ENCODE data around the gene AGPS. TPM values are rescaled to one million over a fixed set of nuclear protein-coding genes. Genes with fewer than 3 reads are reported as not detected.

Gene AGPS
- total RNA-seq (2021) = 101 and 107 TPM in 2 replicates
- Bru-seq, nascent RNA = percentile 95 among the genes with signal in this experiment
- BruChase-seq, experiment 1, labeled RNA remaining after a 2-hour chase = percentile 90 among the genes with signal in this experiment
- percentile 86 among the genes with signal in this experiment for BruChase-seq, experiment 2, labeled RNA remaining after a 6-hour chase
- long read RNA-seq, full-length matches to known transcripts = 137 of 171 reads
- long read RNA-seq, partial matches to known transcripts = 10 of 171 reads
- long read RNA-seq, other reads (novel, unspliced or antisense) = 24 of 171 reads

- Histone ChIP-seq H3K9me3 (ENCODE audit: insufficient read depth, low read depth) (no peaks in the 10 kb centered on the region), H3K9me2 (ENCODE audit: insufficient read depth) (no peaks in the 10 kb centered on the region), H2AFZ (peak within 1 kb of the TSS; percentile 99), H3F3A (ENCODE audit: insufficient read depth, low read depth) (peaks cover 24% of the 10 kb centered on the region), H3K79me2 (ENCODE audit: low read depth) (peaks cover 58% of the 10 kb centered on the region), H4K20me1 (ENCODE audit: insufficient read depth) (no peaks in the 10 kb centered on the region), H3K4me1 (replicated peaks; ENCODE audit: insufficient read depth) (peaks cover 54% of the 10 kb centered on the region), H3K27me3 (ENCODE audit: insufficient read depth, low read depth) (no peaks in the 10 kb centered on the region), H3K4me3 (peak within 1 kb of the TSS; percentile 94), H3K36me3 (ENCODE audit: low read depth) (peaks cover 6% of the 10 kb centered on the region; the same call in 1 of the 2 replicates), H3K4me2 (peak within 1 kb of the TSS; percentile 91), H3K27ac (peak within 1 kb of the TSS; percentile 62)
- intact Hi-C loops (cut with micrococcal nuclease; ENCODE audit: unreplicated experiment) = loop anchor here (1.0 to 10.0 kb wide), 3 partner anchors 54 to 828 kb away; no protein-coding TSS in a partner anchor
- no peak for TF ChIP-seq EZH2 (IDR thresholded peaks at IDR 0.05; ENCODE audit: low read depth)
- TF ChIP-seq CTCF (conservative IDR thresholded peaks at IDR 0.05) = no peak
- no TSS peak for BruUV-seq (replicated peaks)
- peak; percentile 76 to 91 for DNase-seq
- ChIA-PET POLR2A (ENCODE audit: unreplicated experiment) (interaction anchor here (0.5 kb wide), 1 partner anchor 33 kb away, joined by 7 read pairs; no protein-coding TSS in a partner anchor), CTCF (interaction anchor here (0.6 to 1.0 kb wide), 5 partner anchors 12 to 830 kb away, joined by 3 to 11 read pairs (median 4); no protein-coding TSS in a partner anchor)
Observed at GRCh38 chr2:177392373-177393202, at the start of gene AGPS. AGPS (plus strand) TSS chr2:177392773; CDS start chr2:177392790, 17 bp downstream.

GRCh38 chr2:177343773-177344172 lies 48.8 kb upstream of the AGPS start:
- H3K4me3 ChIP-seq = no peak overlapping the region

More at GRCh38 chr2:177343773-177344172, 48.8 kb upstream of the AGPS start:
- no peaks in the 10 kb centered on the region for H3K9me3 ChIP-seq (ENCODE audit: insufficient read depth, low read depth)
- H4K20me1 ChIP-seq (ENCODE audit: insufficient read depth) = no peaks in the 10 kb centered on the region
- POLR2A ChIA-PET (ENCODE audit: unreplicated experiment) = interaction anchor here (0.5 to 0.6 kb wide), 2 partner anchors 74 to 372 kb away, joined by 3 to 4 read pairs; no protein-coding TSS in a partner anchor
- H3K36me3 ChIP-seq (ENCODE audit: low read depth) = no peaks in the 10 kb centered on the region
- H3K27me3 ChIP-seq (ENCODE audit: insufficient read depth, low read depth) = no peaks in the 10 kb centered on the region
- no peak for DNase-seq
- no peak for TF ChIP-seq EZH2 (IDR thresholded peaks at IDR 0.05; ENCODE audit: low read depth)
- TF ChIP-seq CTCF (conservative IDR thresholded peaks at IDR 0.05) = no peak
- no peak overlapping the region for H3K27ac ChIP-seq
- no TSS peak for BruUV-seq (replicated peaks)
- H3K79me2 ChIP-seq (ENCODE audit: low read depth) = no peaks in the 10 kb centered on the region
- H3K9me2 ChIP-seq (ENCODE audit: insufficient read depth) = no peaks in the 10 kb centered on the region
- H3K4me2 ChIP-seq = no peak overlapping the region
- CTCF ChIA-PET = interaction anchor here (1.4 kb wide), 1 partner anchor 72 kb away, joined by 4 read pairs; no protein-coding TSS in a partner anchor
- peaks cover 8% of the 10 kb centered on the region for H3F3A ChIP-seq (ENCODE audit: insufficient read depth, low read depth)
- peaks cover 12% of the 10 kb centered on the region for H3K4me1 ChIP-seq (replicated peaks; ENCODE audit: insufficient read depth)
- intact Hi-C loops (cut with micrococcal nuclease; ENCODE audit: unreplicated experiment) = no loop called here
- H2AFZ ChIP-seq = no peak overlapping the region

Measured in PC-9 (cell line).